GM21717 (cell line): ENCODE results near the gene ZNF70.

ENCODE experiments used
- ATAC-seq: cut with Tn5 transposase; IDR thresholded peaks from one replicate; pipeline ENCODE4 v1.9.1; 2021; ENCODE audit warnings: mild to moderate bottlenecking, moderate library complexity; ENCODE audit not compliant: unreplicated experiment

Gene ZNF70

DNA sequence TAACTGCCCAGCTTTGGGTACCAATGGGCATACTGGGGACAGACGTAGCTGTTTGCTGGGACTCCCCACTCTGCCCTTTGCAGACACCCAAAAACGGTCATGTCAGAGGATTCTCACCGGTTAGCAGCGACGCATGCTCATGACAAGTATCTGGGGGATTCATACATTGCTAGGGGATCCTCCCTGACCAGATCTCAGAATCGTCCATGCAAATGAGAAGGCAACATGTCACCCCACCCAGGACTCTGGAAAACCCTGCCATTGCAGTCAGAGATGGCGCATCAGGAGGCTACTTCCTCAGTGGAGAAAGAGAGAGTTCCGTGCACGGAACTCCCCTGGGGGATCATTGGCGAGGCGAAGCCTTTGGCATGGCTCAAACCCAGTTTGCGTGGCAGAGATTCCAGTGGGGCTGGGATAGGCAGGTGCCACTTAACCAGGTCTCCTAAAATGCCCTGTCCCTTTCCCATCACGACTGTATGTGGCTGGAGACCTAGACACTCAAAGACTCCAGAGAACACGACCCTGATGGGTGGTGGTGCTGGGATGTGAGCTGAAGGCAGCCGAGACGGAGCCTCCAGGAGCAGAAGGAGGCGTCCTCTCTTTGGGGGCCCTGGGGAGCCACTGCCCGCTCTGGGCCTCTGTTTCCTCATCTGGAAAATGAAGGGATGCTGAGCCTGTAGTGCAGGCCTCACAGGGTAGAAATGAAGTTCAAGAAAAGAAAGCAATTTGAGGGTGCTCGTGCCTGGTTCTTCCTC, 55.2 kb downstream of the ZNF70 start:
- no peak for ATAC-seq

DNA sequence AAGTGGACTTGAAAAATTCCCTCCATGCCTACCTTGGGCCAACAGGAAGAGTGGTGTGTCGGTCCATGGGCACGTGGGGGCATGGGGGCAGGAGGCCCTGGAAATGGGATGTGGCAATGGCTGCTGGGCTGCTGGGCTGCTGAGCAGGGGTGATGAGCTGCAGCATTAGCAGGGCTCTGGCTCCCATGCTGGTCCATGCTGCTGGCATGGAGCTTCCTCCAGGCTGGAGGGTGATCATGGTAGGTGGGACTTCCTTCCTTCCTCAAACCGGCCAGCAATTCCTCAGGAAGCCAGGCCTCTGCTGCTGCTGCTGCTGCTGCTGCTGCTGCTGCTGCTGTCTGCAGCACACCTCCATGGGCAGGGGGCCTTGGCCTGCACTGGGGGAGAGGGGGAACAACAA, 55.8 kb downstream of the ZNF70 start:
- ATAC-seq, result no peak

DNA sequence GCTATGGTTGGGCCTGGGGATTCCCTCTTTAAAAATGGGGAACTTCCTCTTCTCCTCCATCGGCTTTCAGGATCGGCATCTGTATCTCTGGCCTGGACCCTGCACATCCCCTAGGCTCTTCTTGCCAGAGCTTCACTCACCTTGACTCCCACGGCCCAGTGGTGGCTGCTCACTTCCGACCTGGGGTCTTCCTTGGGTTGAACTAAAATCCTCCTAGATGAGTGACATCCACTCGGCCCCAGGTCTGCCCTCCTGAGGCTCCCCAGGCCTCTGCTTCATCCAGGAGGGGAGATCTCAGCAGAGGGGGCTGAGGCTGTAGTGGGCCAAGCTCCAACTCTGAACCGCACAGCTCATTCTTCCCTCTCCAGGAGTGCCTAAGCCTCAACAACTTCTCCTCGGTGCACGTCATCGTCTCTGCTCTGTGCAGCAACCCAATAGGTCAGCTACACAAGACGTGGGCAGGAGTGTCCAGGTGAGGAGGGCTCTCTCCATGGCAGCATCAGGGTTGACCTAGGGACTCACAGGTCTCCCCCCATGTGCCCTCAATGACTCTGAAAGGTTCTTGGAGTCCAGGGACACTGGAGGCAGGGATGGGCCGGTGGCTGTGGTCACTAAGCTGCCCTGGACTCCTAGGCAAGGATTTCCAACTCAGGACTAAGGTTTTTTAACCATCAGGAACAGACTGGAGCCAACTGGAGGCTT, 56.8 kb downstream of the ZNF70 start:
- ATAC-seq, result no peak

DNA sequence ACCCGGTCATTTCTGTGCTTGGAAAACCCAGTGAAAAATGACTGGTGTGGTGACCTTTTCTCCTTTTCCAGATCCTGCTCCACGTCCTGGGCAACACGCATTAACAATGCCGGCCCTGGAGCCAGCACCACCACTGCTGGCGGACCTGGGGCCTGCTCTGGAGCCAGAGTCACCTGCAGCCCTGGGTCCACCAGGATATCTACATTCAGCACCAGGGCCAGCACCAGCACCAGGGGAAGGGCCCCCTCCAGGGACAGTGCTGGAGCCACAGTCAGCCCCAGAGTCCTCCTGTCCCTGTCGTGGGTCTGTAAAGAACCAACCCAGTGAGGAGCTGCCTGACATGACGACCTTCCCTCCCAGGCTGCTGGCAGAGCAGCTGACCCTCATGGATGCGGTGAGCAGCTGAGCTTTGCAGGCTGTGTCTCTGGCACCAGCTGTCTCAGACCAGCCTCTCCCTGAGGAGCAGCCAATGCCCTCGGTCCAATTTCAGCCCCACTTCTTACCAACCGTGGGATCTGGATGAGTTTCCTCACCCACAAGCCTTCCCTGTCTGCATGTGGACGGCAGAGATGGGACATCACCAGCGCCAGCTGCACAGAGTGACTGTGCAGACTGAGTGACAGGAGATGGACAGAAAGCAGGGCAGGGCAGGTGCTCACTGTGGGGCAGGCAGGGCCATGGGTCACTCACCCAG, 58.2 kb downstream of the ZNF70 start:
- no peak for ATAC-seq

DNA sequence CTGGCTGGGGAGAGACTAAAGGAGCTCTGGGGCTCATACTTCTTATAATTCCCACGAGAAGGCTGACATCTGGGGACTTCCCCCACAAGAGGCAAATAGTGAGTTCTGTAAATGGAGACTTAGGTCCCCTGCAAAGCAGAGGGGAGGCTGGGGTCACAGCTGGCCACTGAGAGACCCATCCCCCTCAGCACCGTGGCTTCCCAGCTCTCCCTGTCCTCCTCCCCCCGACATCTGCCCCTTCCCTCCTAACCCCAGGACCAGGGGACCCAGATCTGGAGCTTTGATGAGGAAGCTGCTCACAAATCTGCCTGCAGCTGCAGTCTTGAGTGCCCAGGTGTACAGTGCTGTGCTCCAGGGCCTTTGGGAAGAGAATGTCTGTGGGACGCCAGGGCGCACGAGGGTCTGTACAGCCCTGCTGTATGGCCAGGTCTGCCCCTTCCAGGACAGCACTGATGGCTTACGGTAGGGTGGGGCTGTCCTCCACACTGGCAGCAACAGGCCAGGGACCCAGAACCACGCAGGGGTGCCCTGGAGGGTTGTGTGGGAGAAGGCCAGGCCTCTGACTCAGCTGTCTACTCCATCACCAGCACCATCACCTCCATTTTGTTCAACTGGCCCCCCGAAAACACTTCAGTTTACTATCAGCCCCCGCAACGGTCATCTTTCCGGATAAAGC, 59.0 kb downstream of the ZNF70 start:
- ATAC-seq, result no peak

DNA sequence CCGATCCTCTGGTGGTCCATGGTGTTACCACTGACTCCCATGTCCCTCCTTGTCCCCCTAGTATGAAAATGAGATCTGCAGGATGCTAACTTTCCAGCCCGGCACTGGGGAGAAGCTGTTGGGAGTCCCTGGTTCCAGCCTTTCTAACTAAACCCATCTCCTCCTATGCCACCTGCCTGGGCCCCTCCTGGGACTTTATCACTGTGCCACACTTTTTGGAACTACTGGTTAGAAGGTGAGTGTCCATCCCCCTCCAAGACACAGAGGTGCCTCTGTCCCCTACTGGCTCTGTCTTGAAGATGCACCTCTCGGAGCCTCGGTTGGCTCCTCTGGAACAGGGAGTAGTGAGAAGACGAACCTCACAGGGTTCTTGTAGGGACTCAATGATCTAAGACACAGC, 60.2 kb downstream of the ZNF70 start, which contains the start of gene RGL4:
RGL4 (plus strand) TSS at position 301 of the 400 bp plus-strand sequence. CDS start 1,018 bp downstream, outside the sequence.
- ATAC-seq, result no peak

DNA sequence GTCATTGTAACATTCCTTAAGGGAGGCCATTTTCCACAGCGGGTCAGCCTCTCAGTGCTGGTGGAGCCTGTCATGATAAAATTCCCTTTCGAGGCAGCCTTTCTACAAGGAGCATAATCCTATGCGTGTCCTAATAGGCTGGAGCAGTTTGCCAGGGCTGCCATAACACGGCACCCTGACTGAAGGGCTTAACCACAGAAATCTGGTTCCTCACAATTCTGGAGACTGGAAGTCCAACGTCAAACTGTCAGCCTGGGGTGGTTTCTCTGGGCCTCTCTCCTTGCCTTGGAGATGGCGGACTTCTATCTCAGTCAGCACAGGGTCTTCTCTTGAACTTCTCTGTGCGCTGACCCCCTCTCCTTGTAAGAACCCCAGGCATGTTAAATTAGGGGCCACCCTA, 61.5 kb downstream of the ZNF70 start:
- ATAC-seq, result no peak
